Caco-2 (cell line): ENCODE results near the gene PPM1L. TPM values are rescaled to one million over a fixed set of nuclear protein-coding genes. Genes with fewer than 3 reads are reported as not detected.

ENCODE experiments used
- BruUV-seq: library from RNA; stranded (reverse); fragments of 400-500 nt; replicated peaks from 2 replicates; lab custom pipeline; 2021; lab: Mats Ljungman, UMichigan
- CTCF ChIA-PET: fragments of 300-600 bp; sonication (Branson Sonifier 250); formaldehyde crosslinking; loops from one replicate; lab custom pipeline; 2022; ENCODE audit warnings: antibody characterized with exemption; lab: Charles Lee
- POLR2A ChIA-PET: fragments of 300-600 bp; sonication (Branson Sonifier 250); formaldehyde crosslinking; loops from one replicate; lab custom pipeline; 2022; ENCODE audit warnings: antibody characterized with exemption; lab: Charles Lee
- DNase-seq, 2 experiments: peaks; one replicate each; pipeline versions ENCODE4 v3.0.0 to v3.0.0-alpha.2; 2020 to 2022
- H3K27me3 ChIP-seq: replicated peaks from 2 replicates; pipeline ENCODE4 v1.6.0; 2011; ENCODE audit warnings: low read length; ENCODE audit not compliant: control insufficient read depth, insufficient read depth
- H3K36me3 ChIP-seq: 2 replicates; pipeline ENCODE4 v1.5.1; 2011; ENCODE audit warnings: low read length; ENCODE audit not compliant: control insufficient read depth, insufficient read depth
- H3K4me1 ChIP-seq: fragments of 250-450 bp; sonication (Bioruptor Pico); 2 replicates; pipeline ENCODE4 v1.5.1; 2020; ENCODE audit warnings: mild to moderate bottlenecking
- H3K4me3 ChIP-seq: 2 replicates; pipeline ENCODE4 v1.5.1; 2011; ENCODE audit warnings: low read depth, mild to moderate bottlenecking, control low read depth, low read length
- H3K9me3 ChIP-seq: fragments of 250-450 bp; sonication (Bioruptor Pico); 2 replicates; pipeline ENCODE4 v1.5.1; 2020; ENCODE audit warnings: mild to moderate bottlenecking, moderate library complexity
- H3K27ac Mint-ChIP-seq: one replicate; pipeline ENCODE4 v1.8.0; 2022; ENCODE audit warnings: mixed read lengths; ENCODE audit not compliant: unreplicated experiment
- H3K27me3 Mint-ChIP-seq: one replicate; pipeline ENCODE4 v1.8.0; 2022; ENCODE audit warnings: mixed read lengths; ENCODE audit not compliant: insufficient read depth, unreplicated experiment
- H3K36me3 Mint-ChIP-seq: one replicate; pipeline ENCODE4 v1.8.0; 2022; ENCODE audit warnings: mild to moderate bottlenecking, mixed read lengths; ENCODE audit not compliant: insufficient read depth, unreplicated experiment
- H3K4me1 Mint-ChIP-seq: one replicate; pipeline ENCODE4 v1.8.0; 2022; ENCODE audit warnings: low read depth, mixed read lengths; ENCODE audit not compliant: unreplicated experiment
- H3K4me3 Mint-ChIP-seq: one replicate; pipeline ENCODE4 v1.8.0; 2022; ENCODE audit warnings: mild to moderate bottlenecking, moderate library complexity, mixed read lengths; ENCODE audit not compliant: unreplicated experiment
- H3K9me3 Mint-ChIP-seq: one replicate; pipeline ENCODE4 v1.8.0; 2022; ENCODE audit warnings: mixed read lengths; ENCODE audit not compliant: unreplicated experiment
- intact Hi-C: fragments of 100-400 bp; cut with micrococcal nuclease; formaldehyde crosslinking; loops from one replicate; pipeline ENCODE4 v1.10.0; 2022; ENCODE audit not compliant: unreplicated experiment
- total RNA-seq: library from RNA; stranded (reverse); gene quantifications from 2 replicates; pipeline ENCODE4 v1.2.3, GENCODE V29; 2022
- TF ChIP-seq, protein P1 (sequence below), 2 experiments: fragments of 200-600 bp in 1 of 2; IDR thresholded peaks; 1 replicate in 1 of 2; 2 replicates in 1 of 2; pipeline versions ENCODE4 v1.5.1 to v1.8.0; 2011 to 2022; ENCODE audit warnings: antibody characterized with exemption in 1 of 2, control low read depth in 1 of 2, inconsistent platforms in 1 of 2, low read depth in 1 of 2, low read length in 1 of 2, mild to moderate bottlenecking in 1 of 2, moderate library complexity in 1 of 2; ENCODE audit not compliant: insufficient read depth in 1 of 2, severe bottlenecking in 1 of 2, unreplicated experiment in 1 of 2

PPM1L gene
- total RNA-seq, 1 experiment from 2014 or later: 2.0 TPM

DNA sequence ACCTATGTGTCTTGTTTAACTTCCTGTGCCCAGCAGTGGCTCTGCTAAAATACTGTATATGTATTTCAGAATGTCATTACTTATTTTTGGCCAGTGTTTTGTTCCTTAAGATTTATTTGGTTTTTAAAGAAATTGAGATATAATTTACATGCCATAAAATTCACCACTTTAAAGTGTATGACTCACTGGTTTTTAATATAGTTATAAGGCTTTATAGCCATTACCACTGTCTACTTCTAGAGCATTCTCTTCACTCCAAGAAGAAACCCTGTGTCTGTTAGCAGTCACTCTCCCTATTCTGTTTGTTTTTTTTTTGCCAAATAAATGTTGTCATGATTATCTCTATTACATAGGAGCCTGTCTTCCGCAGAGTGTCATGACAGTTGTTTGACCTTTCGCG is 25.8 kb downstream of the PPM1L start:
- Histone ChIP-seq H3K36me3 (no peaks in the 10 kb centered on the region), H3K4me3 (no peak overlapping the region), H3K9me3 (0 out of 2 replicates have a peak, but pooled peaks cover 1% of the 10 kb centered on the region), H3K27me3 (no peaks in the 10 kb centered on the region), H3K4me1 (peaks cover 6% of the 10 kb centered on the region)
- ChIA-PET CTCF (no interaction called here), POLR2A (no interaction called here)
- no peak overlapping the region for H3K27ac Mint-ChIP-seq
- no TSS peak for BruUV-seq
- no peaks in the 10 kb centered on the region for H3K27me3 Mint-ChIP-seq
- no peaks in the 10 kb centered on the region for H3K9me3 Mint-ChIP-seq
- no peaks in the 10 kb centered on the region for H3K36me3 Mint-ChIP-seq
- no peak overlapping the region for H3K4me3 Mint-ChIP-seq
- intact Hi-C loops: no loop called here
- DNase-seq: no peak
- peaks cover 7% of the 10 kb centered on the region for H3K4me1 Mint-ChIP-seq
- TF ChIP-seq, protein P1, sequence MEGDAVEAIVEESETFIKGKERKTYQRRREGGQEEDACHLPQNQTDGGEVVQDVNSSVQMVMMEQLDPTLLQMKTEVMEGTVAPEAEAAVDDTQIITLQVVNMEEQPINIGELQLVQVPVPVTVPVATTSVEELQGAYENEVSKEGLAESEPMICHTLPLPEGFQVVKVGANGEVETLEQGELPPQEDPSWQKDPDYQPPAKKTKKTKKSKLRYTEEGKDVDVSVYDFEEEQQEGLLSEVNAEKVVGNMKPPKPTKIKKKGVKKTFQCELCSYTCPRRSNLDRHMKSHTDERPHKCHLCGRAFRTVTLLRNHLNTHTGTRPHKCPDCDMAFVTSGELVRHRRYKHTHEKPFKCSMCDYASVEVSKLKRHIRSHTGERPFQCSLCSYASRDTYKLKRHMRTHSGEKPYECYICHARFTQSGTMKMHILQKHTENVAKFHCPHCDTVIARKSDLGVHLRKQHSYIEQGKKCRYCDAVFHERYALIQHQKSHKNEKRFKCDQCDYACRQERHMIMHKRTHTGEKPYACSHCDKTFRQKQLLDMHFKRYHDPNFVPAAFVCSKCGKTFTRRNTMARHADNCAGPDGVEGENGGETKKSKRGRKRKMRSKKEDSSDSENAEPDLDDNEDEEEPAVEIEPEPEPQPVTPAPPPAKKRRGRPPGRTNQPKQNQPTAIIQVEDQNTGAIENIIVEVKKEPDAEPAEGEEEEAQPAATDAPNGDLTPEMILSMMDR (IDR thresholded peaks at IDR 0.05; ENCODE audit: insufficient read depth in 1 of 2, low read depth in 1 of 2, low read length in 1 of 2, severe bottlenecking in 1 of 2, unreplicated experiment in 1 of 2): no peak

DNA sequence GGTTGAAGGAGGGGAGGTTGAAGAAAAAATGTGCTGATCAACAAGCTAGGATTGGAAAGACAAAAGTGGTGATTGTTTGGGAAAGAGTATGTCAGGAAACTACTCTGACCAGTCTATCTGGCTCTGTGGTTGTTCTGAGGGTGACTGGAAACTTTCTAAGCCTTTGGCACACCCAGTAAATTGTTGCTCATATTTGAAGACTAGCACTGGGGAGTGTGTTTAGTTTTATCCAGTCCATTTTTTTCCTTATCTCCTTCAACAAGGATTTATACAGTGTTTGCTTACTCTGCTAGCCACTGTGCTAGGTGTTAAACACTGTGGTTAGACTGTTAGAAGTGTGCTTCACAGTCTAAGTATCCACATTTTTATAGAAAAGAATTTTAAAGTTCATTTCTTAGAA is 28.8 kb downstream of the PPM1L start:
- no peak overlapping the region for H3K4me3 Mint-ChIP-seq
- no peak overlapping the region for H3K4me3 ChIP-seq

DNA sequence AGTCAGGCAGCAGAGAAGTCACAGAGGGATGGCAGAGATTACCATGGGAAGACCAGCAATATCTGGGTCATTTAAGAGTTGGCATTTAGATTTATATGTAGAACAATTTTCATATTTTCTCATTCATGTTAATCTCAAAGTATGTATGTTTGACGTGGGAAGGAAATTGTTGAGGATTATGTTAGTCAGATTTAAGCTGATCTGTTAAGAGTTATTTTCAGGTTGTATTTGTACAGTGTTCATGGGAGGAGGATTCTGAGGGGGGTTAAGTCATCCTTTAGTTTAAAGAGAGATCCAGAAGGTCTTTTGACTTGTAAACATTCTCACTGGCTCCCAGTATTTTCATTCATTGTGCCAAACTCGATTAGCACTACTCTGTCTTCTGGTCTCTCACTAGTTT is 34.7 kb downstream of the PPM1L start:
- H3K9me3 Mint-ChIP-seq: no peaks in the 10 kb centered on the region
- H3K27me3 Mint-ChIP-seq: peaks cover 21% of the 10 kb centered on the region
- no peak overlapping the region for H3K27ac Mint-ChIP-seq
- no TSS peak for BruUV-seq
- H3K4me1 ChIP-seq: no peaks in the 10 kb centered on the region
- H3K4me1 Mint-ChIP-seq: peaks cover 3% of the 10 kb centered on the region
- intact Hi-C loops: no loop called here
- H3K27me3 ChIP-seq: no peaks in the 10 kb centered on the region; the same call in 1 of the 2 replicates
- no peak overlapping the region for H3K4me3 ChIP-seq
- H3K4me3 Mint-ChIP-seq: no peak overlapping the region
- TF ChIP-seq, protein P1 (IDR thresholded peaks at IDR 0.05; ENCODE audit: insufficient read depth in 1 of 2, low read depth in 1 of 2, low read length in 1 of 2, severe bottlenecking in 1 of 2, unreplicated experiment in 1 of 2): no peak
- H3K36me3 ChIP-seq: no peaks in the 10 kb centered on the region
- no peak for DNase-seq
- H3K9me3 ChIP-seq: peaks cover 14% of the 10 kb centered on the region; the same call in 1 of the 2 replicates
- CTCF ChIA-PET: no interaction called here
- POLR2A ChIA-PET: no interaction called here
- no peaks in the 10 kb centered on the region for H3K36me3 Mint-ChIP-seq

More for the DNA sequence above, 28.8 kb downstream of the PPM1L start:
- intact Hi-C loops: loop anchor here (1.0 to 2.0 kb wide), 2 partner anchors 11 to 30 kb away; no protein-coding TSS in a partner anchor
- Histone ChIP-seq H3K9me3 (peaks cover 14% of the 10 kb centered on the region; the same call in 1 of the 2 replicates), H3K27me3 (no peaks in the 10 kb centered on the region), H3K36me3 (no peaks in the 10 kb centered on the region), H3K4me1 (peaks cover 6% of the 10 kb centered on the region)
- H3K36me3 Mint-ChIP-seq: no peaks in the 10 kb centered on the region
- POLR2A ChIA-PET: no interaction called here
- TF ChIP-seq, protein P1 (IDR thresholded peaks at IDR 0.05; ENCODE audit: insufficient read depth in 1 of 2, low read depth in 1 of 2, low read length in 1 of 2, severe bottlenecking in 1 of 2, unreplicated experiment in 1 of 2): no peak
- CTCF ChIA-PET: no interaction called here
- BruUV-seq: no TSS peak
- peaks cover 7% of the 10 kb centered on the region for H3K4me1 Mint-ChIP-seq
- no peaks in the 10 kb centered on the region for H3K27me3 Mint-ChIP-seq
- DNase-seq: peak in 1 of 2 experiments; percentile 40
- no peak overlapping the region for H3K27ac Mint-ChIP-seq
- no peaks in the 10 kb centered on the region for H3K9me3 Mint-ChIP-seq
